Measurements from ENCODE around the gene PODNL1.

PODNL1 gene

DNA sequence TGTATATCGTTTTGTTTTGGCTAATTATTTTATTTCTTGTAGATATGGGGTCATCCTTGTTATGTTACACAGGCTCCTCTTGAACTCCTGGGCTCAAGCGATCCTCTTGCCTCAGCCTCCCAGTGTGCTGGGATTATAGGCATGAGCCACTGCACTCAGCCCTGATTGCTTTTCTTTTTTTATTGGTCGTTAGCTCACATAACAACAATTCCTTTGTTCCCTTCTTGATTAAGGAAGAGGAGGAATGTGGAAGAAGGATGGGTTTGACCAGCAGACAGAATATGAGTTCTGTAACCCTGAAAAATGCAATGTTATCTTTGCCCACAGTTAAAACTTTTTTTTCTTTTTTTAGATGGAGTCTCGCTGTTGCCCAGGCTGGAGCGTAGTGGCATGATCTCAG lies 43.7 kb downstream of the PODNL1 start:
- no peak for DNase-seq (ENCODE audit: low read depth in 4 of 4, low spot score in 1 of 4)

- DNase-seq (ENCODE audit: low read depth in 4 of 4, low spot score in 1 of 4): no peak
Observed at GRCh38 chr19:13892870-13893269, 45.3 kb downstream of the PODNL1 start.

DNA sequence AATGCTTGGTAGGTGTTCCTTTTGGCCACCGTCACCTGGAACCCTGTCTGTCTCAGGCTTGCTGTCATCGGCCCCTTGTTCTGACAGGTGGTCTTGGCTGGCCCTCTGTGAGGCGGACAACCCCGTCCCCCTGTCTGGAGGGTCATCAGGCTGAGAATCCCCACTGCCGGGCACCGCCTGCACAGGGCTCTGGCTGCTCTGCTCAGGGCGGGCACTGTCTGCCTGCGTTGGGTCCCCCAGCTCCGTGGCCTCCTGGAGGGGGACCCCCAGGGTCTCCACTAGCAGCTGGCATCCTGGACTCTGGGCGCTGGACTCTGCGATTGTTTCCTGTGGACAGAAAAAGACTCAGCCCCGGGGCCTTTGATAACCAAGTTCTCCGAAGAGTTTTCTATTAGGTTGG lies 48.1 kb downstream of the PODNL1 start:
- DNase-seq (ENCODE audit: low read depth in 4 of 4, low spot score in 1 of 4): no peak

DNA sequence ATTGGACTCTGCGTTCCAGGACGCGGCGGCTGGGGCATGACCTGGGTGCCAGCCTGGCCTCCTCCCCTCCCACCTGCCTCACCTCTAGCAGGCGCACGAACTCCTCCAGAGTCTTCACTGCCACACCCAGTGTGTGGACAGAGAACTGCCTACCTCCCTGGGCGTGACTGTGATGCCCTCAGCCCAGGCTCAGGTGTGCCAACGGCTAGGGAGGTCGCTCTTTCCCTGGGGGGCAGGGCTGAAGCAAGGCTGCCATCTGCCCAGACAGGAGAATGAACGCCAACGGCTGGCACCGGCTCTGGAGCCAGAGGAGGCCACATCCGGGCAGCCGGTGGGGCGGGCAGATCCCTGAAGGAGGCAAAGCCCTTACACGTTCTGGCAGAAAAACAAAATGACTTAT lies 49.9 kb downstream of the PODNL1 start:
- DNase-seq (ENCODE audit: low read depth in 4 of 4, low spot score in 1 of 4): no peak

- no peak for DNase-seq (ENCODE audit: low read depth in 4 of 4, low spot score in 1 of 4)
Observed at GRCh38 chr19:13887517-13887916, 50.7 kb downstream of the PODNL1 start.

DNA sequence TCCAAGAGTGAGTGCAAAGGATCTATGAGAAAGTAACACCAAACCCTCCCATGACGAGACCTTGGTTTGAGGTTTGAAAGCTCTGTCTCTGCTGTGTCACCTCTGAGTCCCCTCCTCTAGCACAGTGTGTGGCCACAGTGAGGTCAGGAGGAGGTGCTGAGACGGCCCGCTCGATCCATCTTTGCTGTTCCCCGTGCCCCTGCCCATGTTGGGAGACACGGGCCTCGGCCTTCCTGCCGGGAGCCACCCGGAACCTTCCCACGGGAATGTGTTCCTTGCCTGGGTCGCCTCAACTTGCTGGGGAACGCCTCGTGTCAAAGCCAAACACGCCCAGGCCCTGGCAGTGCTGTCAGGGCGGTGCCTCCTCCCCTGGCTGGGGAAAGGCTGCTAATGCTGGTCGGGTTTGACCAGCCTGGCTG lies 51.2 kb downstream of the PODNL1 start:
- no peak for DNase-seq (ENCODE audit: low read depth in 4 of 4, low spot score in 1 of 4)

GRCh38 chr19:13885826-13886365 lies 52.3 kb downstream of the PODNL1 start:
- no peak for DNase-seq (ENCODE audit: low read depth in 4 of 4, low spot score in 1 of 4)

- DNase-seq (ENCODE audit: low read depth in 4 of 4, low spot score in 1 of 4): no peak
Observed at GRCh38 chr19:13884726-13885591, 53.3 kb downstream of the PODNL1 start.

GRCh38 chr19:13883516-13884064 lies 54.6 kb downstream of the PODNL1 start:
- DNase-seq (ENCODE audit: low read depth in 4 of 4, low spot score in 1 of 4): no peak

GRCh38 chr19:13882836-13883235 lies 55.4 kb downstream of the PODNL1 start:
- DNase-seq (ENCODE audit: low read depth in 4 of 4, low spot score in 1 of 4): no peak

DNA sequence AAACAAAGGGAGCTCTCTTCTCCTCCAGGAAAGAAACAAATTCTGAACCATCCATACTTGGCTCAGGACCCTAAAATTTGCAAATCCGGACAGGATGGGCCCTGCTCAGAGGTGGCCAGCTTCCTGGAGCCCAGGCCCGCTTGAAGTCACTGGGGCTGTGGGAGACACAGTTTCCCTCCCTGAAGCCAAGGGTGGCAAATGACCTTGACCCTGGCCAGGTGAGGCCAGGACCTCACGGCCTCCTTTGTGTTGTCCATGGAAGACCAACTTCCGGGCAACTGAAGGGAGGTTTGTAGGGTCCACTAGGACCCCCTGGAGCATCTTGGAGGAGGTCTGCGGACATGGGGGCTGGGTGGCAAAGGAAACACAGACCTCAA lies 55.8 kb downstream of the PODNL1 start:
- no peak for DNase-seq (ENCODE audit: low read depth in 4 of 4, low spot score in 1 of 4)

DNA sequence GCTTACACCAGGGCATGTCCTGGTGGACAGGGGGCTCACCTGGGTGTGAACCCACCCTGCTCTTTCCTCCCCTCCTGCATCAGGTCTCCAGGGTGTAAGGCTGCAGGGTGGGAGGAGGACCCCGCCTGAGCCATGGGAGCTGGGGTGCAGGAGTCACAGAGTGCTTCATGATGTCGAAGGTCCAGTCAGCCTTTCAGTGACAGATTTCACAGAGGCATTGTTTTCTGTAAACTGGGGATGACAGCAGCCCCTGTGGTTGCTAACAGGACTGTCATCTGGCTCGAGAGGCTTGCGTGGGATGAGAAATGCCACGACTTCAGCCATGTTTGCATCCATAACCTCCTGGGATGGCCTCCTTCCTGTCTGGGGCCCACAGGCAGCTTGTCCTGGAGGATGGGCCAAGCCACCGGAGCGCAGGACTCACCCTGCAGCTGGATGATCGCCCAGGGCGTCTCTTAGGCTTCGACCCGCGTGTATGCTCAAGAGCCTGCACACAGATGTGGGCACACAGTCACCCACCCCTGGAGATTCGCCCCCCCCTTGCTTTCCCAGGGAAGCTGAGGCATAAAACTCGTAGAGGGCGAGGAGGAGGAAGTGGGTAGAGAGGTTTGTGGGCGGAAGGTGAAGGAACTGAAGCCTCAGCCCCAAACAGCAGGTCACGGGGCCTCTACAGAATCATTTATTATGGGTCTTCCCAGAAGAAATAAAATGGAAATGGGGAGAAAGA lies 56.4 kb downstream of the PODNL1 start:
- no peak for DNase-seq (ENCODE audit: low read depth in 4 of 4, low spot score in 1 of 4)

DNA sequence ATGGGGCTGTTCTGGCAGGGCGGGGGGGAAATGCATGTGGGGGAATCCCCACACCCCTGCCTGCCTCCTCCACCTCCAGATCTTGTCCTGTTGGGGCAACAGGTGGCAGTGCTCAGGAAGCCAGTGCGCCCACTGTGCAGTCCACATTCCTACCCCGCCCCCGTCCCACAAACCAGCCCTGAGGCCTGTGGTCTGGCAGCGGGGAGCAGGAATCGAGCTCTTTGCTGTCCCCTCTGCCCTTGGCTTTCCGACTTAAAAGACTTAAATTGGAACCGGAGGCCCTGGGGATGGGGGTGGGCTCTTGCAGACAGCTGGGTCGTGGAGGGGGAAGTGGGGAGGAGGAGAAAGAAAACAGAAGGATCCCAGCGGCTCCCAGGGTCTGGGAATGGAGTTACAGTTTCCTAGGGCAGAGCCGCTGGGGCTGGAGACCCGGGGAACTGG lies 56.9 kb downstream of the PODNL1 start:
- no peak for DNase-seq (ENCODE audit: low read depth in 4 of 4, low spot score in 1 of 4)

Measured in stimulated activated CD4-positive, alpha-beta T cell treated with anti-CD3 and anti-CD28 coated beads, Interleukin-1b, Interleukin-23, amount 100 ng/mL, for 24 hours (primary cell).